H7 (cell line): Measurements from ENCODE around the gene SMIM29. TPM values are rescaled to one million over a fixed set of nuclear protein-coding genes. Genes with fewer than 3 reads are reported as not detected.

Experiments
- DNase-seq: peaks from one replicate; pipeline ENCODE4 v3.0.0; 2012
- H3K27me3 ChIP-seq: 2 replicates; pipeline ENCODE4 v1.6.0; 2011; ENCODE audit warnings: mild to moderate bottlenecking, low read length; ENCODE audit not compliant: control insufficient read depth, insufficient read depth
- H3K36me3 ChIP-seq: replicated peaks from 2 replicates; pipeline ENCODE4 v1.5.1; 2011; ENCODE audit warnings: low read length; ENCODE audit not compliant: control insufficient read depth, insufficient read depth
- H3K4me3 ChIP-seq: 2 replicates; pipeline ENCODE4 v1.5.1; 2011; ENCODE audit warnings: low read depth, mild to moderate bottlenecking, control low read depth, low read length, moderate library complexity; ENCODE audit not compliant: insufficient read depth
- total RNA-seq: library from RNA; depleted of rRNA; stranded (reverse); fragments of >200 nt; shearing (Covaris generic); gene quantifications from 2 replicates; pipeline ENCODE4 v1.2.3, GENCODE V29; 2014; rRNA removed

The SMIM29 gene
- total RNA-seq, 1 experiment from 2014 or later = 12.4 TPM

DNA sequence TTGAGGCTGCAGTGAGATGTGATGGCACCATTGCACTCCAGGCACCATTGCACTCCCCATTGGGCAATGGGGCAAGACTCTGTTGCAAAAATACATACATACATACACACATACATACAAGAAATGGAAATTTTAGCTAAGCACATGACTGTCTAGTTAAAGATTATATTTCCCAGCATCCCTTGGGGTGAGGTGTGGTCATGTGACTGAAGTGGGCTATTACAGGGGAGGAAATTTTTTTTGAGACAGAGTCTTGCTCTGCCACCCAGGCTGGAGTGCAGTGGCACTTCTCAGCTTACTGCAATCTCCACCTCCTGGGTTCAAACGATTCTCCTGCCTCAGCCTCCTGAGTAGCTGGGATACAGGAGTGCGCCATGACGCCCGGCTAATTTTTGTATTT, 44.1 kb downstream of the SMIM29 start:
- no peaks in the 10 kb centered on the region for H3K27me3 ChIP-seq
- DNase-seq = no peak
- no peak overlapping the region for H3K4me3 ChIP-seq
- H3K36me3 ChIP-seq = no peaks in the 10 kb centered on the region

DNA sequence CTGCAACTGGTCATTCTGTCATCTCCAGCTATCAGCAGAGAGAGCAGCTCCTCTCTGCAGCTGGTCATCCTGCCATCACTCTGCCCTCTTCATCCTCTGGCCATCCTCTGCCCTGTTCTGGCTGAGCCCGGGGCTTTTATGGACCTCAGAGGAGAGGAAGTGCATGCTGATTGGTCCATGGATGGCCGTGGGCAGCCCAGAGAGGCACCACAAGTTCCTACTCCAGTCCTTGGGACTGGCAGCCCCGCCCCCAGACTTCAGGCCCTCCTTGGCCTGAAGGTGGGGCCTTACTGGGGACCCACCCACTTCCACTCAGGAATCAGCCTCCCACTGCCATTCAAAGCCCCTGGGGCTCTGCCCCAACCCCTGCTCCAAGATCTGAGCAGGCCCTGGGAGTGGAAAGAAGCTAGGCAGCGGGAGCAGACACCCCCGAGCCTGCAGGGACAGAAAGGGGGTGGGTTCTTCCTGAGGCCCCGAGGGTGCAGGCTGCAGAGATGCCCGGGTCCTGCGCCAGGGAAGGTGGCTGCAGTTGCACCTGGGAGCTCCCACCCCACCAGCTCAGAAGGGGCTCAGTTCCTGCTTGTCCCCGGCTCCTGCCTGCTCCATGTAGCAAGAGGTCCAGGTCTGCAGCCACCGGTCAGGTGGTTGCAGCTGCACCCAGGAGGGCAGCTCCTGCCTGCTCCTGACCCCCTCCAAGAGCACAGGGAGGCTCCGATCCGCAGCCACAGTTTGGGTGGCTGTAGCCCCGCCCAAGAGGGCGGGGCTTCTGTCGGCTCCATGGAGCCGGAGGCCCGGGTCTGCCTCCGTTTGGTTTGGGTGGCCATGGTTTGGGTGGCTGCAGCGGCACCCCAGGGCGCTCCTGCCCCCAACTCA, 46.2 kb downstream of the SMIM29 start:
- peak; percentile 91 for DNase-seq
- Histone ChIP-seq H3K27me3 (no peaks in the 10 kb centered on the region), H3K36me3 (no peaks in the 10 kb centered on the region)

DNA sequence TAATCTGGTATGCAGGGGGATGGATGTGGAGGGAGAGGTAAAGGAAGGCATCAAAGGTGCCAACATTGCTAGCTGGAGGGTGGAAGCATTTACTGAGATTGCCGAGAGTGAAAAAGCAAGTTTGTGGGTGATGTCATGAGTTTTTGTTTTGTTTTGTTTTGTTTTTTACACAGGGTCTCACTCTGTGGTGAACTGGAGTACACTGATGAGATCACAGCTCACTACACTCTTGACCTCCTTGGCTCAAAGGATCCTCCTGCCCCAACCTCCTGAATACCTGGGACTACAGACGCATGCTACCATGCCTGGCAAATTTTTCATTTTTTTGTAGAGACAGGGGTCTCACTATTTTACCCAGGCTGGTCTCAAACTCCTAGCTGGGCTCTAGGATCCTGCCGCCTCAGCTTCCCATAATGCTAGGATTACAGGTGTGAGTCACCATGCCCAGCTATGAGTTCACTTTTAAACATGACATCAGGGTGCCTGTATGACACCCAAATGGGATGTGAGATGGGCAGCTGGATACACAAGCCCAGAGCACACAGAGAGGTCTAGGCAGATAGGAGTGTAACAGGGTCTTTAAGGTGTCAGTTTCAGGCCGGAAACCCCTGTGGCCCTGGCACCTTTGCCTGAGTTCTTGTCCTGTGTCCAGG, 47.2 kb downstream of the SMIM29 start:
- no peak for DNase-seq
- no peaks in the 10 kb centered on the region for H3K36me3 ChIP-seq
- no peaks in the 10 kb centered on the region for H3K27me3 ChIP-seq
- no peak overlapping the region for H3K4me3 ChIP-seq

More for the DNA sequence above, 46.2 kb downstream of the SMIM29 start:
- peak overlapping the region; percentile 21 for H3K4me3 ChIP-seq

DNA sequence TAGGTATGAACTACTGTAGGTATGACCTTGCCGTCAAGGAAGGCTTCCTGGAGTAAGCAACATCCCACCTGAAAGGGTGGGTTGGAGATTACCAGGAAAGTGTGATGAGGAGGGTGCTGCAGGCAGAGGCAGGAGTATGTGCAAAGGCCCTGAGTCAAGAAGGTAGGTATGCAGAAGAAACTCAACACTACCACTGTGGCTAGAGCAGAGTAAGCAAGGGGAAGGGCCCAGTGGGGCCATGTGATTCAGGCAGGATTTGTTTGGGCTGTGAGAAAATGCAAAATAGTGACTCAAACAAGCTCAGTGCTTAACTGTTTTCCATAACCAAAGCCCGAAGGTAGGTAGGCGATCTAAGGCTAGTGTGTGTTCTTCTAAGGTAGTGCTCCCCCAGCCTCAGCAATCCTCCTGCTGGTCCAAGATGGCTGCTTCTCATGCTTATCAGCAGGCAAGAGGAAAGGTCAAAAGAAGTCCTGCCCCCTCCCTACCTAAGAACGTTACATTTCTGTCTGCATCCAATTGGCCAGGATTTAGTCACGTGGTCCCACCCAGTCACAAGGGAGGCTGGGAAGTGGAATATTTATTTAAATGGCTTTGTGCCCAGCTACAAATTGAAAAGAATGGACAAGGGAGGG, 48.4 kb downstream of the SMIM29 start:
- DNase-seq = peak; percentile 76

DNA sequence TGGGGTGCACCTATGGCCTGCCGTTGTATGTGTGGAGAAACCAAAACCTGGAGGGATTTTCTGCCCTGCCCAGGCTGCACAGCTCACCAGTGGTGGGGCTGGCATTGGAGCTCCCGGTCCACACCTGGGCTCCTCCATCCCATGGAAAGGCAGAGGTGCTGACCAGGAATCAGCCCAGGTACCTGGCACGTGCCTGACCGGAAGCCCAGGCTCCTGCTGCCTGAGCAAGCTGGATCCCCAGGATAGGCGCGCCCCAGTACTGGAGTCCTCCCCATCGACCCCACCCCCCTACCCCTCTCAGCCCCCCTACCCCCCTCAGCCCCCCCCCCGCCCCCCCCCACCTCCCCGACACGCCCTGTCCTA, 52.0 kb downstream of the SMIM29 start:
- DNase-seq = peak; percentile 65

More for the DNA sequence above, 48.4 kb downstream of the SMIM29 start:
- Histone ChIP-seq H3K4me3 (no peak overlapping the region), H3K27me3 (peaks cover 4% of the 10 kb centered on the region), H3K36me3 (no peaks in the 10 kb centered on the region)

More for the DNA sequence above, 52.0 kb downstream of the SMIM29 start:
- H3K4me3 ChIP-seq = no peak overlapping the region
- H3K27me3 ChIP-seq = peaks cover 6% of the 10 kb centered on the region
- H3K36me3 ChIP-seq = no peaks in the 10 kb centered on the region

Other genes with a start within 250 kb of the SMIM29 start
- gene GRM4, start 102.9 kb downstream of the SMIM29 start, total RNA-seq = 23.9 and 35.3 TPM in 2 replicates
- gene HMGA1, start 12.1 kb downstream of the SMIM29 start, total RNA-seq = 1,768 and 1,892 TPM in 2 replicates
- 28.0 and 32.3 TPM in 2 replicates for gene NUDT3, start 143.7 kb upstream of the SMIM29 start, total RNA-seq
- gene RPS10, start 177.1 kb upstream of the SMIM29 start, total RNA-seq = 2,577 and 3,167 TPM in 2 replicates
- 3.4 and 4.9 TPM in 2 replicates for gene PACSIN1, start 217.1 kb upstream of the SMIM29 start, total RNA-seq